ENCODE data around the gene CAMK1D. TPM values are rescaled to one million over a fixed set of nuclear protein-coding genes. Genes with fewer than 3 reads are reported as not detected.

The CAMK1D gene
- total and polyA plus RNA-seq, 9 donors, result 1.8 to 11.7 (median 5.5) TPM

- H3K4me3 ChIP-seq, result no peak overlapping the region
- H3K36me3 ChIP-seq, result no peaks in the 10 kb centered on the region
- no peaks in the 10 kb centered on the region for H3K27me3 ChIP-seq
- TF ChIP-seq POLR2A (IDR thresholded peaks at IDR 0.05) (no peak), EP300 (IDR thresholded peaks at IDR 0.05) (no peak), CTCF (IDR thresholded peaks at IDR 0.05) (no peak)
- WGBS, 3 donors, result 90 to 98% (median 95%) methylated on average over 1 of the region's 1 CpG
- H3K27ac ChIP-seq, result no peak overlapping the region
- intact Hi-C loops (cut with DNase I), result no loop called here
- no peaks in the 10 kb centered on the region for H3K9me3 ChIP-seq
- no peaks in the 10 kb centered on the region for H3K4me1 ChIP-seq (ENCODE audit: insufficient read depth)
- no peak for DNase-seq
These were observed 32.8 kb downstream of the CAMK1D start for GRCh38 chr10:12382157-12382548.

GRCh38 chr10:12382956-12383531 lies 33.7 kb downstream of the CAMK1D start:
- H3K4me1 ChIP-seq (ENCODE audit: insufficient read depth), result no peaks in the 10 kb centered on the region
- H3K9me3 ChIP-seq, result no peaks in the 10 kb centered on the region
- no peak for TF ChIP-seq POLR2A (IDR thresholded peaks at IDR 0.05)
- no peak for TF ChIP-seq CTCF (IDR thresholded peaks at IDR 0.05)
- no peak for TF ChIP-seq EP300 (IDR thresholded peaks at IDR 0.05)
- H3K27ac ChIP-seq, result no peak overlapping the region
- no peaks in the 10 kb centered on the region for H3K27me3 ChIP-seq
- intact Hi-C loops (cut with DNase I), result no loop called here
- whole genome bisulfite sequencing, 3 donors, result 88 to 90% (median 89%) methylated on average over 4 of the region's 4 CpGs
- no peaks in the 10 kb centered on the region for H3K36me3 ChIP-seq
- DNase-seq, result no peak
- no peak overlapping the region for H3K4me3 ChIP-seq

- no peaks in the 10 kb centered on the region for H3K27me3 ChIP-seq
- intact Hi-C loops (cut with DNase I), result no loop called here
- H3K36me3 ChIP-seq, result no peaks in the 10 kb centered on the region
- no peaks in the 10 kb centered on the region for H3K9me3 ChIP-seq
- H3K27ac ChIP-seq, result no peak overlapping the region
- DNase-seq, result no peak
- TF ChIP-seq EP300 (IDR thresholded peaks at IDR 0.05) (no peak), CTCF (IDR thresholded peaks at IDR 0.05) (no peak), POLR2A (IDR thresholded peaks at IDR 0.05) (no peak)
- no peaks in the 10 kb centered on the region for H3K4me1 ChIP-seq (ENCODE audit: insufficient read depth)
- WGBS, 3 donors, result 95 to 97% (median 95%) methylated on average over 2 of the region's 2 CpGs
- H3K4me3 ChIP-seq, result no peak overlapping the region
These were observed 35.6 kb downstream of the CAMK1D start for GRCh38 chr10:12384906-12385305.

- Histone ChIP-seq H3K9me3 (no peaks in the 10 kb centered on the region), H3K27me3 (no peaks in the 10 kb centered on the region), H3K36me3 (no peaks in the 10 kb centered on the region), H3K4me1 (ENCODE audit: insufficient read depth) (peaks cover 4% of the 10 kb centered on the region), H3K27ac (no peak overlapping the region), H3K4me3 (no peak overlapping the region)
- intact Hi-C loops (cut with DNase I), result no loop called here
- TF ChIP-seq POLR2A (IDR thresholded peaks at IDR 0.05), result no peak
- TF ChIP-seq CTCF (IDR thresholded peaks at IDR 0.05), result no peak
- no peak for TF ChIP-seq EP300 (IDR thresholded peaks at IDR 0.05)
- 74 to 92% (median 74%) methylated on average over 15 of the region's 15 CpGs for WGBS, 3 donors
- DNase-seq, result no peak
These were observed 38.3 kb downstream of the CAMK1D start for GRCh38 chr10:12387561-12388210.
